NCI-H187 (cell line): ENCODE results near the gene FOXO6.

Source experiments
- DNase-seq, 2 experiments: peaks; one replicate each; lab custom pipeline; 2025; lab: John Stamatoyannopoulos, UW

FOXO6 gene

GRCh38 chr1:41360786-41361494, at the start of gene FOXO6:
FOXO6 (plus strand) TSS chr1:41361434.
- peak; percentile 97 for DNase-seq

- no peak for DNase-seq
Observed at GRCh38 chr1:41312991-41313645, 48.1 kb upstream of the FOXO6 start.

GRCh38 chr1:41313661-41314131, 47.5 kb upstream of the FOXO6 start:
- no peak for DNase-seq

- no peak for DNase-seq
Observed at GRCh38 chr1:41314376-41315145, 46.7 kb upstream of the FOXO6 start.

- DNase-seq: no peak
Observed at GRCh38 chr1:41315146-41315822, 46.0 kb upstream of the FOXO6 start.

- DNase-seq: no peak
Observed at GRCh38 chr1:41315871-41316270, 45.4 kb upstream of the FOXO6 start.

- DNase-seq: no peak
Observed at GRCh38 chr1:41317361-41317760, 43.9 kb upstream of the FOXO6 start.

- DNase-seq: no peak
Observed at GRCh38 chr1:41318135-41318534, 43.1 kb upstream of the FOXO6 start.

- no peak for DNase-seq
Observed at GRCh38 chr1:41319106-41319755, 42.0 kb upstream of the FOXO6 start.

GRCh38 chr1:41319807-41320711, 41.2 kb upstream of the FOXO6 start:
- no peak for DNase-seq

- no peak for DNase-seq
Observed at GRCh38 chr1:41320895-41321676, 40.1 kb upstream of the FOXO6 start.

GRCh38 chr1:41322101-41322661, 39.1 kb upstream of the FOXO6 start:
- no peak for DNase-seq

GRCh38 chr1:41322835-41323234, 38.4 kb upstream of the FOXO6 start:
- DNase-seq: no peak

- no peak for DNase-seq
Observed at GRCh38 chr1:41323243-41323642, 38.0 kb upstream of the FOXO6 start.

GRCh38 chr1:41325801-41326200, 35.4 kb upstream of the FOXO6 start:
- no peak for DNase-seq

- DNase-seq: no peak
Observed at GRCh38 chr1:41327383-41327999, 33.7 kb upstream of the FOXO6 start.

- no peak for DNase-seq
Observed at GRCh38 chr1:41328001-41328615, 33.1 kb upstream of the FOXO6 start.

- DNase-seq: no peak
Observed at GRCh38 chr1:41328780-41329640, 32.2 kb upstream of the FOXO6 start.
